HepG2 (cell line): ENCODE data around the gene SPOP. TPM values are rescaled to one million over a fixed set of nuclear protein-coding genes. Genes with fewer than 3 reads are reported as not detected.
A peak's percentile ranks its signal among the peaks of the same experiment; 100 is the strongest.

Experiments used
- ATF7-NPFF ChIP-seq: sonication (generic); formaldehyde crosslinking; IDR thresholded peaks from 2 replicates; pipeline ENCODE4 v1.8.1; 2023; ENCODE audit warnings: mild to moderate bottlenecking, low read depth, missing genetic modification reagents, moderate library complexity
- CBX2 ChIP-seq, 2 experiments: fragments of 200-600 bp in 1 of 2; sonication (generic); formaldehyde crosslinking in 1 of 2; IDR thresholded peaks; 2 replicates each; pipeline versions ENCODE4 v1.7.0 to v1.8.1; 2018 to 2022; ENCODE audit warnings: low read depth in 2 of 2, low read length in 1 of 2, mild to moderate bottlenecking in 1 of 2, missing genetic modification reagents in 1 of 2
- CHCHD3 ChIP-seq: sonication (generic); formaldehyde crosslinking; IDR thresholded peaks from 2 replicates; pipeline ENCODE4 v1.8.0; 2022; ENCODE audit warnings: mild to moderate bottlenecking, missing genetic modification reagents, moderate library complexity
- FOSL1 ChIP-seq: sonication (generic); formaldehyde crosslinking; IDR thresholded peaks from 2 replicates; pipeline ENCODE4 v1.9.0; 2021; ENCODE audit warnings: missing genetic modification reagents, borderline replicate concordance
- GATAD2A ChIP-seq: IDR thresholded peaks from 2 replicates; pipeline ENCODE4 v1.6.1; 2016
- HNF4A ChIP-seq: sonication (generic); formaldehyde crosslinking; IDR thresholded peaks from 2 replicates; pipeline ENCODE4 v1.4.0; 2020; ENCODE audit warnings: missing genetic modification reagents
- KAT2B ChIP-seq: fragments of 150-350 bp; IDR thresholded peaks from 2 replicates; pipeline ENCODE4 v1.6.1; 2014; ENCODE audit warnings: low read depth, low read length, borderline replicate concordance
- LBX2 ChIP-seq: sonication (generic); formaldehyde crosslinking; IDR thresholded peaks from 2 replicates; pipeline ENCODE4 v1.5.0; 2020; ENCODE audit warnings: missing genetic modification reagents, mild to moderate bottlenecking, borderline replicate concordance
- NFIC ChIP-seq: IDR thresholded peaks from 2 replicates; pipeline ENCODE4 v1.6.1; 2012; ENCODE audit warnings: mild to moderate bottlenecking, low read length, inconsistent platforms
- RARA ChIP-seq: IDR thresholded peaks from 2 replicates; pipeline ENCODE4 v1.6.1; 2016; ENCODE audit warnings: missing genetic modification reagents, missing compliant biosample characterization
- RFX5 ChIP-seq: IDR thresholded peaks from 2 replicates; pipeline ENCODE4 v1.6.1; 2011; ENCODE audit warnings: low read depth, low read length, improper control_type of control experiment
- SKIL ChIP-seq: sonication (generic); formaldehyde crosslinking; IDR thresholded peaks from 2 replicates; pipeline ENCODE4 v1.8.0; 2022; ENCODE audit warnings: missing genetic modification reagents, mild to moderate bottlenecking, moderate library complexity, borderline replicate concordance
- SNAPC2 ChIP-seq: sonication (generic); formaldehyde crosslinking; IDR thresholded peaks from 2 replicates; pipeline ENCODE4 v1.8.1; 2022; ENCODE audit warnings: mild to moderate bottlenecking, missing genetic modification reagents
- THAP7 ChIP-seq: sonication (generic); formaldehyde crosslinking; IDR thresholded peaks from 2 replicates; pipeline ENCODE4 v1.8.1; 2023; ENCODE audit warnings: mild to moderate bottlenecking, missing genetic modification reagents
- ZNF432 ChIP-seq: sonication (generic); formaldehyde crosslinking; IDR thresholded peaks from 2 replicates; pipeline ENCODE4 v1.5.0; 2020; ENCODE audit warnings: missing genetic modification reagents, mild to moderate bottlenecking, borderline replicate concordance
- ZNF616 ChIP-seq: sonication (generic); formaldehyde crosslinking; IDR thresholded peaks from 2 replicates; pipeline ENCODE4 v1.5.0; 2020; ENCODE audit warnings: low read depth, mild to moderate bottlenecking, missing genetic modification reagents
- ZNF761 ChIP-seq: sonication (generic); formaldehyde crosslinking; conservative IDR thresholded peaks from 2 replicates; pipeline ENCODE4 v1.4.0; 2020; ENCODE audit warnings: mild to moderate bottlenecking, missing genetic modification reagents
- ZNF776 ChIP-seq: sonication (generic); formaldehyde crosslinking; IDR thresholded peaks from 2 replicates; pipeline ENCODE4 v1.4.0; 2020; ENCODE audit warnings: mild to moderate bottlenecking, missing genetic modification reagents
- ZSCAN12 ChIP-seq: sonication (generic); formaldehyde crosslinking; IDR thresholded peaks from 2 replicates; pipeline ENCODE4 v1.9.0; 2021; ENCODE audit warnings: mild to moderate bottlenecking, missing genetic modification reagents
- polyA plus RNA-seq, 8 experiments: library from polyadenylated mRNA; depleted of rRNA in 3 of 8; stranded (reverse) in 7 of 8; unstranded in 1 of 8; fragments of >200 nt; fragmentation: Illumina TruSeq in 4 of 8; extraction: Trizol in 4 of 8; gene quantifications; 2 replicates each; pipeline versions ENCODE4 v1.2.1 to v1.2.3, GENCODE V29; 2011 to 2016; ENCODE audit warnings: low read depth in 4 of 8, missing spikeins in 1 of 8, mixed read lengths in 1 of 8; ENCODE audit not compliant: insufficient read depth in 1 of 8
- total RNA-seq, 5 experiments: library from RNA; depleted of rRNA; stranded (reverse); fragments of >200 nt; fragmentation: Illumina TruSeq; extraction: Trizol; gene quantifications; 2 replicates each; pipeline ENCODE4 v1.2.3, GENCODE V29; 2016; ENCODE audit warnings: low read depth in 1 of 5
- TF ChIP-seq, protein P1 (sequence below): sonication (generic); formaldehyde crosslinking; IDR thresholded peaks from 2 replicates; pipeline ENCODE4 v1.4.0; 2020; ENCODE audit warnings: missing genetic modification reagents
- TF ChIP-seq, protein P2 (sequence below): sonication (generic); formaldehyde crosslinking; IDR thresholded peaks from 2 replicates; pipeline ENCODE4 v1.4.0; 2020; ENCODE audit warnings: missing genetic modification reagents
- TF ChIP-seq, protein P3 (sequence below): IDR thresholded peaks from 2 replicates; pipeline ENCODE4 v1.6.1; 2016; ENCODE audit warnings: missing compliant biosample characterization, missing genetic modification reagents, borderline replicate concordance

Gene SPOP
- total and polyA plus RNA-seq, 2 of the 13 experiments (the other 11 are each of a cell fraction or from before 2014, with no cell fraction given): 52.8 to 60.8 TPM

DNA sequence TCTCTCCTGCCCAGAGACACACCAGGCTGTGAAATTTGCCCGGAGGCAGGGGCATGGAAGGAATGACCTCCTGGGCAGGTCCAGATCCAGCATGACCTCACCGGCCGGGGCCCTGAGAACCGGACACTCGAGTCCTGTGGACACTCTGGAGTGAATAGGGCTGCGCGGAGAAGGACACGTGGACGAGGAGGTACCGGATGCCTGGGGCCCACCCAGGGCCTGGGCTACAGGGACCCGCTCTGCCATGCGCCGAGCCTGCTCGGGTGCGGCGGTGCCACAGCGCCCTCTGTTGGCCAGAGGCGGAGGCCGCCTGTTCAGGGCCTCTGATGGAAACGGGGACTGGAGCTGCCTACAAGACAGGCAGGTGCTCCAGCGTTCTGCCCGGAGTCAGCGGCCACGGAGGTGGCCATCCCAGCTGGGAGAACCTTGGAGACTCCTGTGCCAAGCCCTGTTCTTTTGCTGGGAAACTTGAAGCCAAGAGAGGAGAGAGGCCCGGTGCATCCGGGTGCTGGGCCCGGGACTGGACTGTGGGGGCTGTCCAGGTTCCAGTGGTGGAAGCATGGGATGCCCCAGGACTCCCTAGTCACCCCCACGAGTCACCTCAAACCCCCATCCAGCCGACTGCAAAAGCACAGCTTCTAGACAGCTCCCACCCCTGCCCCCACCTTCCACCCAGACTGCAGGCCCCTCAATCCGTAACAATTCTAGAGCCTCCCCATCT, 121.5 kb downstream of the SPOP start (continued):
- TF ChIP-seq, protein P1, sequence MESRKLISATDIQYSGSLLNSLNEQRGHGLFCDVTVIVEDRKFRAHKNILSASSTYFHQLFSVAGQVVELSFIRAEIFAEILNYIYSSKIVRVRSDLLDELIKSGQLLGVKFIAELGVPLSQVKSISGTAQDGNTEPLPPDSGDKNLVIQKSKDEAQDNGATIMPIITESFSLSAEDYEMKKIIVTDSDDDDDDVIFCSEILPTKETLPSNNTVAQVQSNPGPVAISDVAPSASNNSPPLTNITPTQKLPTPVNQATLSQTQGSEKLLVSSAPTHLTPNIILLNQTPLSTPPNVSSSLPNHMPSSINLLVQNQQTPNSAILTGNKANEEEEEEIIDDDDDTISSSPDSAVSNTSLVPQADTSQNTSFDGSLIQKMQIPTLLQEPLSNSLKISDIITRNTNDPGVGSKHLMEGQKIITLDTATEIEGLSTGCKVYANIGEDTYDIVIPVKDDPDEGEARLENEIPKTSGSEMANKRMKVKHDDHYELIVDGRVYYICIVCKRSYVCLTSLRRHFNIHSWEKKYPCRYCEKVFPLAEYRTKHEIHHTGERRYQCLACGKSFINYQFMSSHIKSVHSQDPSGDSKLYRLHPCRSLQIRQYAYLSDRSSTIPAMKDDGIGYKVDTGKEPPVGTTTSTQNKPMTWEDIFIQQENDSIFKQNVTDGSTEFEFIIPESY (CRISPR knock-in tag): peak; percentile 71; the same call in 1 of the 2 replicates
- TF ChIP-seq ZNF776 (CRISPR knock-in tag) (no peak), GATAD2A (peak; percentile 72), RFX5 (no peak), RARA (CRISPR knock-in tag) (peak; percentile 42; the same call in 1 of the 2 replicates), FOSL1 (CRISPR knock-in tag) (no peak), ZNF616 (CRISPR knock-in tag) (no peak), CHCHD3 (CRISPR knock-in tag) (peak; percentile 75; the same call in 1 of the 2 replicates), LBX2 (CRISPR knock-in tag) (no peak), THAP7 (CRISPR knock-in tag) (peak; percentile 88; the same call in 1 of the 2 replicates), SNAPC2 (CRISPR knock-in tag) (no peak), ZNF761 (CRISPR knock-in tag) (no peak), KAT2B (no peak), CBX2 (IDR thresholded peaks at IDR 0.05; ENCODE audit: low read depth, low read length) (no peak), CBX2 (CRISPR knock-in tag; IDR thresholded peaks at IDR 0.05; ENCODE audit: low read depth) (no peak), SKIL (CRISPR knock-in tag) (no peak), ZSCAN12 (CRISPR knock-in tag) (no peak), HNF4A (CRISPR knock-in tag) (no peak), ATF7-NPFF (CRISPR knock-in tag) (no peak), NFIC (no peak), ZNF432 (CRISPR knock-in tag) (no peak)
- TF ChIP-seq, protein P2, sequence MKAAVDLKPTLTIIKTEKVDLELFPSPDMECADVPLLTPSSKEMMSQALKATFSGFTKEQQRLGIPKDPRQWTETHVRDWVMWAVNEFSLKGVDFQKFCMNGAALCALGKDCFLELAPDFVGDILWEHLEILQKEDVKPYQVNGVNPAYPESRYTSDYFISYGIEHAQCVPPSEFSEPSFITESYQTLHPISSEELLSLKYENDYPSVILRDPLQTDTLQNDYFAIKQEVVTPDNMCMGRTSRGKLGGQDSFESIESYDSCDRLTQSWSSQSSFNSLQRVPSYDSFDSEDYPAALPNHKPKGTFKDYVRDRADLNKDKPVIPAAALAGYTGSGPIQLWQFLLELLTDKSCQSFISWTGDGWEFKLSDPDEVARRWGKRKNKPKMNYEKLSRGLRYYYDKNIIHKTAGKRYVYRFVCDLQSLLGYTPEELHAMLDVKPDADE: no peak
- TF ChIP-seq, protein P3, sequence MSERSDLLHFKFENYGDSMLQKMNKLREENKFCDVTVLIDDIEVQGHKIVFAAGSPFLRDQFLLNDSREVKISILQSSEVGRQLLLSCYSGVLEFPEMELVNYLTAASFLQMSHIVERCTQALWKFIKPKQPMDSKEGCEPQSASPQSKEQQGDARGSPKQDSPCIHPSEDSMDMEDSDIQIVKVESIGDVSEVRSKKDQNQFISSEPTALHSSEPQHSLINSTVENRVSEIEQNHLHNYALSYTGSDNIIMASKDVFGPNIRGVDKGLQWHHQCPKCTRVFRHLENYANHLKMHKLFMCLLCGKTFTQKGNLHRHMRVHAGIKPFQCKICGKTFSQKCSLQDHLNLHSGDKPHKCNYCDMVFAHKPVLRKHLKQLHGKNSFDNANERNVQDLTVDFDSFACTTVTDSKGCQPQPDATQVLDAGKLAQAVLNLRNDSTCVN: no peak; the same call in 1 of the 2 replicates
